Aorta (tissue), 5 donors: ENCODE data around the gene PAGE4. TPM values are rescaled to one million over a fixed set of nuclear protein-coding genes. Genes with fewer than 3 reads are reported as not detected.

ENCODE experiments used
- ATAC-seq: fragments of 200-7000 bp; cut with Tn5 transposase; one replicate; pipeline ENCODE4 v1.9.1; 2022; ENCODE audit warnings: moderate library complexity; ENCODE audit not compliant: low FRiP score
- DNase-seq, 2 donors: peaks; one replicate each; pipeline ENCODE4 v3.0.0-alpha.2; 2020
- H3K27ac ChIP-seq, 2 donors: one replicate each; pipeline ENCODE4 v1.5.1; 2013; ENCODE audit warnings: low read length in 2 of 2, mild to moderate bottlenecking in 2 of 2, moderate library complexity in 2 of 2, control low read depth in 1 of 2, inconsistent platforms in 1 of 2, low read depth in 1 of 2
- H3K27me3 ChIP-seq, 2 donors: one replicate each; pipeline ENCODE4 v1.6.1; 2013; ENCODE audit warnings: control low read depth in 1 of 2, low read length in 1 of 2, mild to moderate bottlenecking in 1 of 2, moderate library complexity in 1 of 2; ENCODE audit not compliant: insufficient read depth in 2 of 2, control insufficient read depth in 1 of 2
- H3K36me3 ChIP-seq, 2 donors: one replicate each; pipeline ENCODE4 v1.6.1; 2013; ENCODE audit warnings: control low read depth in 1 of 2, low read length in 1 of 2, mild to moderate bottlenecking in 1 of 2; ENCODE audit not compliant: insufficient read depth in 2 of 2, control insufficient read depth in 1 of 2
- H3K4me1 ChIP-seq, 2 donors: one replicate each; pipeline ENCODE4 v1.6.1; 2013; ENCODE audit warnings: low read length in 2 of 2, control low read depth in 1 of 2, mild to moderate bottlenecking in 1 of 2, moderate library complexity in 1 of 2; ENCODE audit not compliant: insufficient read depth in 2 of 2, control insufficient read depth in 1 of 2
- H3K4me3 ChIP-seq, 2 donors: one replicate each; pipeline ENCODE4 v1.5.1; 2013; ENCODE audit warnings: low read length in 2 of 2, control low read depth in 1 of 2, mild to moderate bottlenecking in 1 of 2
- H3K9me3 ChIP-seq: one replicate; pipeline ENCODE4 v1.6.1; 2013; ENCODE audit warnings: mild to moderate bottlenecking, low read length; ENCODE audit not compliant: control insufficient read depth
- WGBS, 2 donors: extraction: QIAGEN DNeasy Blood & Tissue Kit; methylation state at CpG; one replicate each; pipeline ENCODE4 v1.1.7; 2013; 5-methylcytosine and 5-hydroxymethylcytosine counted together
- intact Hi-C, 2 donors: fragments of 100-400 bp; cut with DNase I; formaldehyde crosslinking; loops; one replicate each; pipeline versions ENCODE4 v1.14.2 to v1.15.0; 2022
- polyA plus RNA-seq, 2 donors: library from polyadenylated mRNA; stranded (reverse); fragments of 200-250 nt; gene quantifications; one replicate each; pipeline ENCODE4 v1.2.3, GENCODE V29; 2013
- total RNA-seq, 2 donors: library from RNA; stranded (reverse); fragmentation: NEBNext Ultra II Directional; extraction: Animal tissue kit (Norgen Biotek cat#: 25700); gene quantifications; one replicate each; pipeline ENCODE4 v1.2.1, GENCODE V29; 2021
- donor health status: healthy with polysubstance abuse.
- donor health status: Bipolar disorder and iron deficiency.
- donor health status: DM: no; HTN: no; CAD: no.
- donor health status: DM: no; HTN: no; CAD: no.
- donor health status: DM: yes; HTN: yes; CAD: no.

Gene PAGE4
- total and polyA plus RNA-seq, 4 donors: not detected

- Histone ChIP-seq H3K9me3 (no peaks in the 10 kb centered on the region), H3K27ac (no peak overlapping the region), H3K4me1 (no peaks in the 10 kb centered on the region), H3K4me3 (no peak overlapping the region), H3K36me3 (no peaks in the 10 kb centered on the region), H3K27me3 (no peaks in the 10 kb centered on the region)
- ATAC-seq (no peak), DNase-seq (peak in 1 of 2 donors; percentile 77)
- 44% methylated on average over 3 of the region's 3 CpGs for WGBS, 2 donors
- intact Hi-C loops: no loop called here
Measured at GRCh38 chrX:49840679-49841078, 11.6 kb downstream of the PAGE4 start.

DNA sequence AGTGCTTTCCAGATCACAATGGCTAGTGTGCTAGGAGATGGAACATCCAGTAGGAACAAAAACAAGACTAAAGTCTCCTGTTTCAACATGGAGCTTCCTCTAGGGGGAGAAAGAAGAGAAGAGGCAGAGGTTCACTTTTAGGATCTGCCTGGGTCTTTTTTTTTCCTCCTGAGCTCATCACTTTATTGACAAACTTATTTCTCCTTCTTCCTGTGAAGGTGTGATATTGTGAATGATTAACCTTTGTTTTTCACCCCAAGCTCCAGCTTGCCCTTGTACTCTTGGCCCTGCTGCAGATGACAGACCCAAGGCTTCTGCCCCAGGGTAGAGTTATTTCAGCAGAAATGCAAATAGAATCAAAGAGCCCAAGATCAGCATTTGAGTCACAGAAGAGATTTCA is 13.5 kb downstream of the PAGE4 start:
- no peaks in the 10 kb centered on the region for H3K36me3 ChIP-seq
- no peak for ATAC-seq
- no peaks in the 10 kb centered on the region for H3K4me1 ChIP-seq
- H3K27me3 ChIP-seq: no peaks in the 10 kb centered on the region
- intact Hi-C loops: no loop called here
- DNase-seq: no peak
- no peak overlapping the region for H3K27ac ChIP-seq
- no peaks in the 10 kb centered on the region for H3K9me3 ChIP-seq
- H3K4me3 ChIP-seq: no peak overlapping the region

GRCh38 chrX:49844611-49845010 is 15.5 kb downstream of the PAGE4 start:
- H3K27ac ChIP-seq: no peak overlapping the region
- H3K9me3 ChIP-seq: no peaks in the 10 kb centered on the region
- H3K4me3 ChIP-seq: no peak overlapping the region
- no peaks in the 10 kb centered on the region for H3K27me3 ChIP-seq
- intact Hi-C loops: no loop called here
- 59 to 61% methylated on average over 8 of the region's 8 CpGs for WGBS, 2 donors
- H3K4me1 ChIP-seq: no peaks in the 10 kb centered on the region
- DNase-seq (no peak), ATAC-seq (no peak)
- no peaks in the 10 kb centered on the region for H3K36me3 ChIP-seq

- intact Hi-C loops: no loop called here
- no peak overlapping the region for H3K4me3 ChIP-seq
- no peak overlapping the region for H3K27ac ChIP-seq
- no peak for ATAC-seq
- DNase-seq: no peak
- WGBS, 2 donors: 62 to 78% methylated on average over 4 of the region's 4 CpGs
- no peaks in the 10 kb centered on the region for H3K4me1 ChIP-seq
- H3K27me3 ChIP-seq: no peaks in the 10 kb centered on the region
- H3K9me3 ChIP-seq: no peaks in the 10 kb centered on the region
- H3K36me3 ChIP-seq: no peaks in the 10 kb centered on the region
Measured at GRCh38 chrX:49845701-49846403, 16.7 kb downstream of the PAGE4 start.

DNA sequence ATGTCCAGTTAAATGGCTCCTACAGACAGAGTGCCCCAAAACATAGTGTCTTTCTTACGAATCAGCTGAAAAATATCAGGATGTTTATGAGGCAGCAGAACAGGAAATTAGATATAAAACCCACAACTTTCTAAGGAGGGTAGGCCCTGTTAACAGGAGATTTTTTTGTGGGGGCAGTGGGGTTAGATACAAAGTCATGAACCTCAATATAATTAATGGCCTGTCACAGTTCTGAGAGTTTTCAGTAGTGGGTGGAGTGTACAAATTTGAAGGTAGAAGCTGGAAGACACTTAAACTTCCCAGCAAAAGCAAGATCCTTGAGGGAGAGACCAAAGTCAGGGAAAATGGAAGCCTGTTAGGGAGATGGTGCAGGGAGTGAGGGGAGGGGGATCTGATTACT is 17.4 kb downstream of the PAGE4 start:
- Histone ChIP-seq H3K4me1 (no peaks in the 10 kb centered on the region), H3K4me3 (no peak overlapping the region), H3K9me3 (no peaks in the 10 kb centered on the region), H3K36me3 (no peaks in the 10 kb centered on the region), H3K27ac (no peak overlapping the region), H3K27me3 (no peaks in the 10 kb centered on the region)
- ATAC-seq: no peak
- DNase-seq: no peak
- intact Hi-C loops: no loop called here
- 60 to 68% methylated on average over 1 of the region's 1 CpG for WGBS, 2 donors

GRCh38 chrX:49848275-49848674 is 19.2 kb downstream of the PAGE4 start:
- Histone ChIP-seq H3K4me3 (no peak overlapping the region), H3K27ac (no peak overlapping the region), H3K4me1 (no peaks in the 10 kb centered on the region), H3K27me3 (no peaks in the 10 kb centered on the region), H3K36me3 (no peaks in the 10 kb centered on the region), H3K9me3 (no peaks in the 10 kb centered on the region)
- intact Hi-C loops: no loop called here
- WGBS, 2 donors: 45 to 81% methylated on average over 3 of the region's 3 CpGs
- DNase-seq (no peak), ATAC-seq (no peak)

DNA sequence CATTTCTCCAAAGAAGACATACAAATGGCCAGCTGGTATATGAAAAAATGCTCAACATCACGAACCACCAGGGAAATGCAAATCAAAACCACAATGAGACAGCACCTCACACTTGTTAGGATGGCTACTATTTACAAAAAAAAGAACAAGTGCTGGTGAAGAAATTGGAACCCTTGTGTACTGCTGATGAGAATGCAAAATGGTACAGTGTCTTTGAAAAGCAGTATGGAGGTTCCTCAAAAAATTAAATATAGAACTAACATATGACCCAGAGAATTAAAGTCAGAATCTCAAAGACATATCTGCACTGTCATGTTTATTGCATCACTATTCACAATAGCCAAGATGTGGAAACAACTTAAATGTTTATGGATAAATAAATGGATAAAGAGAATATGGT is 20.9 kb downstream of the PAGE4 start:
- no peak for ATAC-seq
- WGBS, 2 donors: 18 to 68% methylated on average over 1 of the region's 1 CpG
- Histone ChIP-seq H3K27ac (no peak overlapping the region), H3K36me3 (no peaks in the 10 kb centered on the region), H3K4me1 (no peaks in the 10 kb centered on the region), H3K27me3 (no peaks in the 10 kb centered on the region), H3K4me3 (no peak overlapping the region), H3K9me3 (no peaks in the 10 kb centered on the region)
- intact Hi-C loops: no loop called here
- no peak for DNase-seq

DNA sequence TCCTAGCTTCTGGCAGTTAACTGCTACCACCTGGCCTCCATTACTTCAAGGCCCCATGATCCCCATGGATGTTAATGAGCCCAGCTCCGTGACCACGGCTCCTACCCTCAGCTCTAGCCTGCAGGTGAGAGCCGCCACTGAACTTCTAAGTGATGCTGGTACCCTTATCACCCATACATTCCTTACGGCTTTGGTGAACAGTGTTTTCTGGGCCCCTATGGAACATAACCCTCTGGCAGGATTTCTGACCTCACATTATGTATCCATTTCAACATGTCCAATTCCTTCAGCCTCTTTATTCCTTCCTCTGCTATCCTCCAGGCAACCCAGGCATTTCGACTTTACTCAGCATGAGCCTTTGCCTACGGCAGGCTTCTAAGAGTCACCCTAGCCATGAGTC is 24.6 kb downstream of the PAGE4 start:
- intact Hi-C loops: no loop called here
- no peak for ATAC-seq
- Histone ChIP-seq H3K27me3 (no peaks in the 10 kb centered on the region), H3K4me3 (no peak overlapping the region), H3K36me3 (no peaks in the 10 kb centered on the region), H3K9me3 (no peaks in the 10 kb centered on the region), H3K4me1 (no peaks in the 10 kb centered on the region), H3K27ac (no peak overlapping the region)
- WGBS, 2 donors: 79 to 86% methylated on average over 6 of the region's 6 CpGs
- no peak for DNase-seq

- Histone ChIP-seq H3K36me3 (no peaks in the 10 kb centered on the region), H3K27me3 (no peaks in the 10 kb centered on the region), H3K4me1 (no peaks in the 10 kb centered on the region), H3K27ac (no peak overlapping the region), H3K4me3 (no peak overlapping the region), H3K9me3 (no peaks in the 10 kb centered on the region)
- DNase-seq (no peak), ATAC-seq (no peak)
- intact Hi-C loops: no loop called here
- WGBS, 2 donors: 56 to 72% methylated on average over 2 of the region's 2 CpGs
Measured at GRCh38 chrX:49856819-49857218, 27.7 kb downstream of the PAGE4 start.
